ENCODE results near the gene ITGA11. TPM values are rescaled to one million over a fixed set of nuclear protein-coding genes. Genes with fewer than 3 reads are reported as not detected.

ITGA11 gene
- polyA plus RNA-seq, 1 of the 3 experiments (the other 2 are of a cell fraction) = 0.49 TPM

GRCh38 chr15:68421115-68421551, 10.8 kb downstream of the ITGA11 start:
- Histone ChIP-seq H3K79me2 (ENCODE audit: insufficient read depth) (no peaks in the 10 kb centered on the region; the same call in 1 of the 2 replicates), H4K20me1 (ENCODE audit: insufficient read depth) (no peaks in the 10 kb centered on the region), H3K9me2 (no peaks in the 10 kb centered on the region), H3K27me3 (ENCODE audit: insufficient read depth) (no peaks in the 10 kb centered on the region), H3K27ac (ENCODE audit: low read depth in 2 of 2, low read length in 1 of 2) (no peak overlapping the region), H2AFZ (ENCODE audit: low read depth) (no peak overlapping the region), H3K9me3 (no peaks in the 10 kb centered on the region), H3K4me3 (ENCODE audit: low read depth in 2 of 2, low read length in 1 of 2) (no peak overlapping the region), H3K4me1 (ENCODE audit: control insufficient read depth in 1 of 2, insufficient read depth in 2 of 2, low read depth in 1 of 2, low read length in 1 of 2) (no peaks in the 10 kb centered on the region; a peak in 1 of 4 replicates), H3K36me3 (replicated peaks in 1 of 2; ENCODE audit: control insufficient read depth in 1 of 2, insufficient read depth in 2 of 2, low read length in 1 of 2) (no peaks in the 10 kb centered on the region), H3F3A (replicated peaks; ENCODE audit: insufficient read depth) (no peaks in the 10 kb centered on the region), H3K9ac (no peak overlapping the region), H3K4me2 (no peak overlapping the region)
- TF ChIP-seq USF1 (IDR thresholded peaks at IDR 0.05; ENCODE audit: borderline replicate concordance, low read depth) (no peak), YY1 (IDR thresholded peaks at IDR 0.05; ENCODE audit: low read depth) (no peak), USF2 (IDR thresholded peaks at IDR 0.05; ENCODE audit: borderline replicate concordance, low read depth, low read length) (no peak), RAD21 (IDR thresholded peaks at IDR 0.05; ENCODE audit: low read length) (no peak), SIN3A (IDR thresholded peaks at IDR 0.05; ENCODE audit: borderline replicate concordance, low read depth, low read length) (no peak), IRF3 (IDR thresholded peaks at IDR 0.05; ENCODE audit: low read depth, low read length) (no peak), GATA2 (CRISPR knock-in tag; IDR thresholded peaks at IDR 0.05) (no peak), CHD2 (IDR thresholded peaks at IDR 0.05; ENCODE audit: low read length, partially characterized antibody) (no peak), TCF12 (IDR thresholded peaks at IDR 0.05) (no peak), ZBTB33 (IDR thresholded peaks at IDR 0.05; ENCODE audit: borderline replicate concordance, low read depth) (no peak), RXRA (IDR thresholded peaks at IDR 0.05; ENCODE audit: borderline replicate concordance, low read depth) (no peak), GABPA (IDR thresholded peaks at IDR 0.05; ENCODE audit: low read depth) (no peak), MAX (IDR thresholded peaks at IDR 0.05; ENCODE audit: low read depth) (no peak), JUND (IDR thresholded peaks at IDR 0.05) (no peak)
- 80% methylated on average over 7 of the region's 7 CpGs for WGBS (ENCODE audit: low lambda C conversion rate)
- ChIA-PET POLR2A (no interaction called here), CTCF (no interaction called here)
- no peak for DNase-seq

All from SK-N-SH (cell line).